A172 (cell line): ENCODE data around the gene ADGRB3. TPM values are rescaled to one million over a fixed set of nuclear protein-coding genes. Genes with fewer than 3 reads are reported as not detected.

Experiments used
- DNase-seq: peaks from one replicate; pipeline ENCODE4 v3.0.0-alpha.2; 2015; ENCODE audit warnings: low spot score
- total RNA-seq: library from RNA; depleted of rRNA; stranded (reverse); fragments of >200 nt; shearing (Covaris generic); gene quantifications from 2 replicates; pipeline ENCODE4 v1.2.3, GENCODE V29; 2014

The ADGRB3 gene
- total RNA-seq, 1 experiment from 2014 or later, result not detected

DNA sequence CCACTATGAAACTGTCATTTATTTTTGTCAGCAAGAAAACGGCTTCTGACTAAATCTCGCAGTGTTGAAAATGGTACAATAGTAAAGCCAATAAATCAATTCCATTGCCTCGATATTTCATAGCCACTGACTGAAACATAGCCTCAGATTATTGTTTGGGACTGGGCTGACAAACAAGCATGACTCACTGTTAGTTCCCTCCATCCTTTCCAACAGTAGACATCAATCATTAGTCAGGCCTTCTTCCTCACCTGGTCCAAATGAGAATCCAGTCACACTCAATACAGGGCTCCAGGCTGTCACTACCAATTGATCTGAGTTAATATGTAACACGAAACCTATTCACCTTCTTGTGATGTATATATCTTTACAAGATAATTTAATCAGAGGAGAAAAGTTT is 66.1 kb downstream of the ADGRB3 start:
- DNase-seq, result no peak

GRCh38 chr6:68704485-68704884 is 69.4 kb downstream of the ADGRB3 start:
- DNase-seq, result no peak

DNA sequence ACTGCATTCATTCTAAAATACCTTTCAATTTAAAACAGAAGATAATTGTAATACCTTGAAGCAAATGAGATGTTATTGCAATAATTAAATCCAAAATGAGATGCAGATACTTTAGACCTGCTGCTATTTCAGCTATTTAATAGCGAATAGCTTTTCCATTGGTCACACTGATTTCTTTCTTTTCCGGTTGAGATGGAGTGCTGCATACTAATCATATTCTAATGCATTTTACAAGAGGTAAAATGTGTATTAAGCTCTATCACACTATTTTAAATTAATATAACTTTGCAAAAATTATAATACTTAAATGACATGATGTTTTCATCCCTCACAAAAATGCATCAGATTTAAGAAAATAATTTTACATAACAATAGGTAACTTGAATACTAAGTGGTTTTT is 74.0 kb downstream of the ADGRB3 start:
- no peak for DNase-seq

- DNase-seq, result no peak
These were observed 74.8 kb downstream of the ADGRB3 start for GRCh38 chr6:68709882-68710281.

DNA sequence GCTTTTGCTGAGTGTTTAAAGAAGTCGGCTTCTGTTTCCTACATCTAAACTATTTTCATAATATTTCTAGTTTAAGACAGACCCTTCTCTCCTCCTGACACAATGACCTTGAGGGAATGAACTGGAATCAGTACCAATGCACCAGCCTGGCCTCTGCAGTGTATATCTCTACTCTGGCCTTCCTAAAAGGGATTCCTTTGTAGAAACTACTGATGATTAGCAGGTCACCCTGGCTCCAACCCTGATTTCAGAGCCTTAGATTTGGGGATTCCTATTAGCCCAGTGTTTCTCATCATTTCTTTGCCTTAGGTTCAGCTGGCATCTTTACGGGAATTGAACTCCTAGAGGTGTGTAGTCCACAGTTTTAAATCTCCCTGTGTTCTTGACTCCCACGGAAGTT is 75.4 kb downstream of the ADGRB3 start:
- DNase-seq, result no peak

DNA sequence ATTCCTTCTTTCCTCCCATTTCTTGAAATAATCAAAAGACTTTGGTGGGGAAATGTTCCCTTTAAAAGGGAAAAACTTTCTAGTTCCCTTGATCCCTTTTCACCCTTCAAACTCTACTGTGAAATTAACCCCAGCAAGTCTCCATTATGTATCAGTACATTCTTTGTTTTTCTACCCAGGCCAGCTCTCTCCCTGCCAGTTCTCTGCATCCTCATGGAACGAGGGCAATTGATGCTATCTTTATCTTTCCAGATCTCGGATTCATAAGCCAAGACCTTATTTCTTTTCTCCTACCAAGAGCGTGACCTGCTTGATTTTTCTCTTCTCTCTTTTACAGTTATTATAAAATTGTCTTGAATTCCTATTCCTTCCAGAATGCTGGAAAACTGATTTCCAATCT is 75.8 kb downstream of the ADGRB3 start:
- no peak for DNase-seq

GRCh38 chr6:68711386-68712000 is 76.4 kb downstream of the ADGRB3 start:
- DNase-seq, result no peak

- DNase-seq, result no peak
These were observed 81.5 kb downstream of the ADGRB3 start for GRCh38 chr6:68716620-68717019.

GRCh38 chr6:68718385-68719073 is 83.4 kb downstream of the ADGRB3 start:
- no peak for DNase-seq

DNA sequence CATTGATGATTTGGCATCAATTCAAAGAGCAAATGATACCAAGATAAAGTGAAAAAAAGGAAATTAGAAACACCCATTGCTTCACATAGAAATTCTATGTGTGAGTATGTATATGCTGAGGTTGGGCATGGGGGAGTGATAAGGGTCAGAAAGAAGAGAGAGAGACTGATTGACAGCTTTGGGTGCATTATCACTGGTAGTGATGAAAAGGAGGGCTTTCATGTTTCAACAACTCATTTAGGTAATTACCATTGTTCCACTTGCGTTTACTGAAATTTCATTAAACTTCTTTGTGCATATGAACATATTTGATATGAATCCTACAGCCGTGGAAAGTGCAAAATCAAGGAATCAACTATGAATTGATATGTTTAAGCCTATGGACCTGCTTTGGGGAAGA is 84.7 kb downstream of the ADGRB3 start:
- no peak for DNase-seq

DNA sequence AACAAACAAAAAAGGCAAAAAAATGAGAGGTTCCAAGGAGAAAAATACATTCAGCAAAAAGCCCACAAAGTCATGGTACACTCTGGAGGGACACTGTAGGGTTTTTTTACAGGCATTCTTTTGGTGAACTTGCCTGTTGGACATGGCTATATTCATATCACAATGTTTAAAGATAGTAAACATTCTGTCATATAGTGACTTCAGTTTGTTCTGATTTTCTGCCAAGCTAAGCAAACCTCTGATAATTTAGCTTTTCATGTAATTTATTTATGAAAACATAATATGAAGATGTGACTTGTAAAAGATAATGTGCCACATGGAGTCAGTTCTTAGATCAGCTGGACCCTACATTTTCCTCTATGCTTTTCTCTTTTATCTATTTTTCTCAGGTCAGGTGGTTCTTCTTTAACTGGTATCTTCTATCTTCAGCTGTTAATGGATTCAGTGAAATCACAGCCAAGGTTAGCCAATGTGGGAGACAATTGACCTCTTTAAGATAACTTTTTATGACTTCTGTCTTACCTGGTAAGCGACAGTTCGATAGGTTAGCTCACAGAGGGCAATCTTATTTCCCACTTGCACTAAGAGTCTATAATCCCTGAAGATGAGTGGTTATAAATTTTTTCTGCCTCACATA is 87.9 kb downstream of the ADGRB3 start:
- no peak for DNase-seq

- DNase-seq, result no peak
These were observed 89.0 kb downstream of the ADGRB3 start for GRCh38 chr6:68724060-68724459.

DNA sequence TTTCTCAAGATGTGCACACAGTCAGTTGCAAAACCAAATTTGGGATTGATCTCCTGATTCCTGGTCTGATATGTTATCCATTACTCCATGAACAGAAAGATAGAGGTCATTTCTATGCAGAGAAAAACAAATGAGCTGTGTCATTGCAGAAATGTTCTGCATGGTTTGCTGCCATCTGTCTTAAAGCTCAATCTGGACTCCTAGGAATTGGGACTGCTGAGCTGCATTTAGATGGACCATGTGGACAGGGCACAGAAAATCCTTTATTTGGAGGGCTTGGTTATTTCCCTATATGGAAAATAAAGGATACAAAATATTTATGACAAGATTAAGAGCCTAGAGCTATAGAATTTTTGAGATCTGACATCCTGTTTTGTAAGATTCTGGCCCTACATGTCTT is 91.3 kb downstream of the ADGRB3 start:
- DNase-seq, result no peak

- DNase-seq, result no peak
These were observed 91.9 kb downstream of the ADGRB3 start for GRCh38 chr6:68726992-68727391.

GRCh38 chr6:68727699-68728098 is 92.6 kb downstream of the ADGRB3 start:
- no peak for DNase-seq

- DNase-seq, result no peak
These were observed 93.3 kb downstream of the ADGRB3 start for GRCh38 chr6:68728159-68728979.

- no peak for DNase-seq
These were observed 94.4 kb downstream of the ADGRB3 start for GRCh38 chr6:68729377-68729903.

GRCh38 chr6:68730291-68731054 is 95.4 kb downstream of the ADGRB3 start:
- DNase-seq, result no peak

GRCh38 chr6:68732423-68732822 is 97.3 kb downstream of the ADGRB3 start:
- no peak for DNase-seq

DNA sequence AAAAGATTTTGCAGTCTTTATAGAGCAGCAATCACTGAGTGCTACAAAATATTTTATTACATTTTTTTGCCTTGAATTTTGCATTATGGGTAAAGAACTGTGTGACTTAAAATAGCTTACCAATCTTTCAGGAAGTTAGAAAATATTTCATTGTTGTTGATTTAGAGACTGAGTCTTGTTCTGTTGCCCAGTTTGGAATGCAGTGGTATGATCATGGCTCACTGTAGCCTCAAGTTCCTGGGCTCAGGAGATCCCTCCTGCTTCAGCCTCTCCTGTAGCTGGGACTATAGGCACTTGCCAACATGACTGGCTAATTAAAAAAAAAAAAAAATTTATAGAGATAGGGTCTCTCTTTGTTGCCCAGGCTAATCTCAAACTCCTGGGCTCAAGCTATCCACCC is 100.8 kb downstream of the ADGRB3 start:
- DNase-seq, result no peak

DNA sequence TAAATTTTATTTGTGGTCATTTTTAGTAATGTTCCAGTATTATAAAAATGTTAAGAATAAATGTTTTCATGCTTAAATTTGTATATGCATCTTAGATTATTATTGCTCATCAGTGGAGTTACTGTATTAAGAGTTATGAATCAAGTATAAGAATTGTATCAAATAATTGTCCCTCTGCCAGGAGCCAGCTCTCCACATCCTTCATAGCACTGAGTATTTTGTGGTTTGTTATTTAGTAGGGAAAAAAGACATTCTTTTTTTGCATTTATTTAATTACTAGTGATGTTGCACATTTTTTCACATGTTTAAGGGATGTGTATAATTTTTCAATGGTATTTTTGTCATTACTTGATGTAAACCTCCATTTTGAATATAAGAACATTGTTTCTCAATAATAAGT is 102.0 kb downstream of the ADGRB3 start:
- no peak for DNase-seq
